HG02642 (cell line): ENCODE data around the gene CEP97.
"Not testable (repeated sequence)": the region's sequence is repeated elsewhere in the genome, so short reads cannot be mapped to it uniquely, and the experiment has no call there.

Experiments
- ATAC-seq: cut with Tn5 transposase; IDR thresholded peaks from one replicate; pipeline ENCODE4 v1.9.1; 2021; ENCODE audit warnings: mild to moderate bottlenecking; ENCODE audit not compliant: unreplicated experiment, poor library complexity

Gene CEP97

DNA sequence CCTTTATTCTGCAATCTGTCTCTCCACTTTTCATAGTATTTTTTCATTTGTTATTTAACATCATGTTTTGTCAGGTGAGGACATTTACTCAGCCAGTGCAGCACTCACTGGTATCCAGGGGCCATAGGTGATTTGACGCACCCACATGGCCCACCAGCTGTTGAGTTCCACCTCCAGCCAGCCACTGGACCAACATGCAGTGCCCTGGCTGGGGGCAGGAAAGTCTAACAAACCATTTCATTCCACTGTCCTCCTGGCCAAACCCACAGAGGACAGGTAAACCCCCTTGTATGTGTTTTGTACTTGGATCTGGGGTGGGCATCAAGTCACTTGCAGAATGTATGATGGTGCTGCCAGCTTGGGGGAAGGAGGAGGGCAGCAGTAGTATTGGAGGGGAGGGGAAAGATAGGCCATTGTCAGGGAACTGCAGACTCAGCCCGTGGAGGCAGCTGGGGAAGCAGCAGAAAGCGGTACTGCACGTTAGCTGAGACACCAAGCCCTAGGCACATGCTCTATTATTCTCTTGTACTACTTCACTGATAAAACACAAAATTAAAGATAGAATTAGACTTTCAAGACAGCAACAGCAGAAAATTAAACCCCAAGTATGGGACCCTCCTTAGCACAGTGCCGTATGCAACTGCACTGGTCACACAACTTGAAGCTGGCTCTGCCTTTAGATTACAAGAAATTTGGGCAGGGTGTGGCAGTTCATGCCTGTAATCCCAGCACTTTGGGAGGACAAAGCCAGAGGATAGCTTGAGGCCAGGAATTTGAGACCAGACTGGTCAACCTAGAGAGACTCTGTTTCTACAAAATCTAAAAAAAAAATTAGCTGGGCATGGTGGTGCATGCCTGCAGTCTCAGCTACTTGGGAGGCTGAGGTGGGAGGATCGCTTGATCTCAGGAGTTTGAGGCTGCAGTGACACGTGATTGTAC is 22.4 kb upstream of the CEP97 start:
- no peak for ATAC-seq

DNA sequence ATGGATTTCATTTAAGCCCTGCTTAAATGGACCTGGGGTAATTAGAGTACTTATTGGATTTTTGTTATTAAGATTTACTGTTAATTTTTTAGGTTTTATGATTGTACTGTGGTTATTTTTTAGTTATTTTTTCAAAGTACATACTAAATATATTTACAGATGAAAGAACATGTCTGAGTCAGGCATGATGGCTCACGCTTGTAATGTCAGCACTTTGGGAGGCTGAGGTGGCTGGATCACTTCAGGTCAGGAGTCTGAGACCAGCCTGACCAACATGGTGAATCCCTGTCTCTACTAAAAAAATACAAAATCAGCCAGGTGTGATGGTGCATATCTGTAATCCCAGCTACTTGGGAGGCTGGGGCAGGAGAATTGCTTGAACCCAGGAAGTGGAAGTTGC is 21.7 kb upstream of the CEP97 start:
- ATAC-seq = no peak

DNA sequence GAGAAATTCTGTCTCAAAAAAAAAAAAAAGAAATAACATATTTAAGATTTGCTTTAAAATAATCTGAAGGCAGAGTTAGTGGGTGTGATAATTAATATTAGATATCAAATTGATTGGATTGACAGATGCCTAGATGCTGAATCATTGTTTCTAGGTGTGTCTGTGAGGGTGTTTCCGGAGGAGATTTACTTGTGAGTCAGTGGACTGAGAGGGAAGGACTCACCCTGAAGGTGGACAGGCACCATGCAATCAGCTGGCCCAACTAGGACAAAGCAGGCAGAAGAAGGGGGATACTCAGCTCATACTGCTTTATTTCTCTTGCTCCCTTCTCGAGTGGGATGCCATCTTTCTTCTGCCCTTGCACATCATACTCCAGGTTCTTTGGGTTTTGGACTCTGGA is 21.2 kb upstream of the CEP97 start:
- ATAC-seq = no peak

DNA sequence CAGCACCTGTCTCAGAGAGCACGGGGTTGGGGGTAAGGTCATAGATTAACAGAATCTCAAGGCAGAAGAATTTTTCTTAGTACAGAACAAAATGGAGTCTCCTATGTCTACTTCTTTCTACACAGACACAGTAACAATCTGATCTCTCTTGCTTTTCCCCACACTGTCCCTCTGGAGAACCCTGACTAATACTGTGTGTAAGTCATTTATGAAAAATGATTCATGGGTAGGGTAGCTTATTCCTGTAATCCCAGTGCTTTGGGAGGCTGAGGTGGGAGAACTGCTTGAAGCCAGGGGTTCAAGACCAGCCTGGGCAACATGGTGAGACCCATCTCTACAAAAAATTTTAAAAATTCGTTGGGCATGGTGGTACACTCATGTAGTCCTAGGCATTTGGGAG is 19.8 kb upstream of the CEP97 start:
- ATAC-seq = not testable (repeated sequence)

DNA sequence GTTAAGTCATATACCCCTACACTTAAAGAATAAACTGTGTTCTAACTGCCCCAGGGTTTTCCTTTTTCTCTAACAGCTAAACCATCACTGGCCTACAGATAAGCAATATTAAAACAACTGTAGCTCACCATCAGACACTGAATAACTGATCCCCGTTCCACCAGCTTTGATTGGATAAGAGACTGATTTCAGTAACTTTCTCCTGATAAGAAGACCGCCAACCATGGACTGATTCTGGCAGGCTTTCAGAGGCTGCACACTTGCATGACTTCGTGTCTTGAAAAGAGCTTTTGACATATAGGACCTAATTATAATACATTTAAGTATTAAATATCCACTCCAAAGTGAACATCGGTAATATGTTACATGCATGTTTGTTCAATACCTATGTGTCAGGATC is 15.3 kb upstream of the CEP97 start:
- no peak for ATAC-seq

DNA sequence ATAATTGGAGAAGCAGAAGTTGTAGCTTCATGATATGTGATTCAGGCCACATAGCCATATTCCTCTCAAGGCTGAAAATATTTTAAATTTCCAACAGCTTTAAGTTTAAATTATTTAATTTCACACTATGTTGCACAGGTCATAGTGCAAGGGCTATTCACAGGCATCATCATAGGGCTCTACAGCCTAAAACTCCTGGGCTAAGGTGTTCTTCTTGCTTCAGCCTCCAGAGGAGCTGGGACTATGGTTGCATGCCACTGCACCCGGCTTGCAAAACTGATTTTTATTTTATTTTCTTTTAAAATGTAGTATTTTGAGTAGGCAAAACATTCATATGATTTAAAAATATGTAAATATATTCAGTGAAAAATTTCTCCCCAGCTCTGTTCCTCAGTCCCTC is 6.0 kb upstream of the CEP97 start:
- ATAC-seq = no peak

DNA sequence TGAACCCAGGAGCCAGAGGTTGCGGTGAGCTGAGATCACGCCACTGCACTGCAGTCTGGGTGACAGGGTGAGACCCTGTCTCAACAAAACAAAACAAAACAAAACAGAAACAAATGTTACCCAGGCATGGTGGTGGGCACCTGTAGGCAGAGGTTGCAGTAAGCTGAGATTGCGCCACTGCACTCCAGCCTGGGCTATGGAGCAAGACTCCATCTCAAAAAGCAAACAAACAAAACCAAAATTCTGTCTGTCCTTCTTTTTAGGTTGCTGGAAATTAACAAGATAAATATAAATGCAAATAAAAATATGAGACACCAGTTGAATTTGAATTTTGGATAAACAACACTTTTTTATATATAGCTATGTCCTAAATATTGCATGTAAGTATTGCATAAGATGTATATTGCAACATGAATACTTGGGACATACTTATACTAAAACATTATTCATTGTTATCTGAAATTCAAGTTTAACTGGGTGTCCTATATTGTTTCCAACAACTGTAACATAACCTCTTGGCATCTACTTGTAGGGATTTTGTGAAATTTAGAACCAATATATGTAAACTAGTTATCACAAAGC is 4.7 kb upstream of the CEP97 start:
- no peak for ATAC-seq

DNA sequence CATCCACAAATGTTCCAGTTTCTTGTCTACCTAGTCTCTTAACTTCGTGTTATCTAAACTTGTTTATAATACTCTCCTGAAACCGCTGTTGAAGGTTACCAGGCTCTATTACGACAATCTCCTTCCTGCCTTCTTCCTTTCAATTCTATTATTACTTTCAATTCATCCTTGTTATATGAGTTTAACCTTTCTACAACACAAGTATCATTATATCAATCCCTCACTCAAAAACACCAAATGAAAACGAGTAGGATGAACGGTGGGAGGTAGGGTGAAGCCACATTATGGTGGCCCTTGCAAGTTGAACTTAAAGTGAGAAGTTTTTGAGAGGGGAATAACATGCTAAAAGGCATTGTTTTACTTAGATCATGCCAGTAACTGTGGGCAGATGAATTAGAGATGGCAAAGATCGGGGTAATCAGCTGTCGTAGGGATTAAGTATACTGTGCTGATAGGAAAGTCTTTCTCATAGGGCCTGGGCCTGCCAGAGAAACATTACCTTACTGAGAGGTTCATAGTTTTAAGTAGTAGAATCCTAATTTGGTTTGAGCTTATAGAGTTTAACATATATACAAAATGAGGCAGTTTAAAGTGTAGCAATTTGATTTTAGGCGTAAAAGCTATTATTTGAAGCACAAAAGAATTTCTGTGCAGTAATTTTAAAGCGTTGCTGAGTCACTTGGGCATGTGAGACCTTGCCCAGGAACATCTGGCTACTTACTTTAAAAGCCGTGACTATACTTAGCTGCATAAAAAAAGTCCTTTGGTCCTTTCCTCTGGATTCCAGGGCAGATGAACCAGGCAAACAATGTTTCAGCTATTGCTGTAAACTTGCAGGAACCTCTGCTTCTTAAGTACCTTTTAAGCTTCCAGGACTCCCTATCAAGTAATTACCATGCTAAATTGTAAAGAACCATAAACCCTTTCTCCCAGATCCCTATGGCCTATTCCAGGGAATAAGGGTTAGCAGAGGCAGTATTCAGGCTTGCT is 3.3 kb upstream of the CEP97 start:
- ATAC-seq = no peak

DNA sequence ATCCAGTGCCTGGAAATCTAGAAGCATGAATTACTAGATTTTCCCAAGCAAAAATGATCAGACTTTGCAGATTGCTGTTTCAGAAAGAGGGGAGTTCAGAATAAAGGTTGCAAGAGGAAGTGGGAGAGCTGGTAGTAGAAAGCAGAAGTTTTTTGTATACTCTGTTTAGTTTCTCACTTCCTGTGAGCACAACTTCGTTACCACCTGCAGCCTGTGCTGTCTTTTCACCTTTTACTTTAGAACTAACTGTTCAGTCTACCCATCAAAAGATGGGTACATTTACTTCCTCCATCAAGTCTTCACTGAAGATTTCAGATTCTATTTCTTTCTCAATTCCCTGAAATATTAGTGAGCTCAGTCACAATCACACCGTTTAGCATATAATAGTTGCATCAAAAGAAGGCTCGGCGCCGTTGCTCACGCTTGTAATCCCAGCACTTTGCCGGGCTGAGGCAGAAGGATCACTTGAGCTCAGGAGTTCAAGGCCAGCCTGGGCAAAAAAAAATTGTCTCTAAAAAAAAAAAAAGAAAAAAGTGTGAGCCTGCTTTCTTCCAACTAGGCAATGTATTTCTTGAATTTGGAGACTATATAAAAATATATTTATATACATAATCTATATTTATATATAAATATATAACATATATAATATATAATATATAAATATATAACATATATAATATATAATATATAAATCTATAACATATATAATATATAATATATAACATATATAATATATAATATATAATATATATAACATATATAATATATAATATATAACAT is 1.8 kb upstream of the CEP97 start:
- peak; percentile 47 for ATAC-seq

DNA sequence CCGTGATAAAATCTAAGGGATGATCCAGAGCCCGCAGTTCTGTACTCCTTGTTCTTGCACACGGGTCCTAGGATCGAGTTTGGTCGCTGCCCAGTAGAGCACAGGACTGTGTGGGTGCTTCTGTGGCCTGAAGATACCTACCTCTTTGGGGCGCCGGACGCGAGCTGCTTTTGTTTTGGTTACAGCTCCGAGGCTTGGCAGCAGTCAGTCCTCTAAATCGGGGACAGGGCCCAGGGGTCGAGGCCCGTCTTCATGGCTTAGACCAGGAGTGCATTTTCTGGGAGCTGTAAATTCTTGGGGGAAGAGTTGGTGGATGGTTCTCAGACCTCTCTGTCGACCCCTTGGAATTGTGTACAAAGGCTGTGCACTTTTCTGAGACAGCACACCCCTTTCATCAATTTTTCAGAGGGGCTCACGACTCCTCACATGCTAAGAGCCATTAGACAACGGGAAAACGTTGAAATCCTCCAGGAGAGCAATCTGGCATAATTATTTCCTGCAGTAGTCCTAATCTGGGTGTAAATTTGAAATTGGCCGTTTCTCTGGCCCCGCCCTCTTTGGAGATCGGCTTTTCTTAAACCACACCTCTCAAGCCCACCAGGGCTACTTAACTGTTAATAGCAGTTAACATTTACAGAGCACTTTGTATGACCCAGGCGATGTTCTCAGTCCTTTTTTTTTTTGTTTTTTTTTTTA is 928 bp downstream of the CEP97 start:
- peak; percentile 19 for ATAC-seq

DNA sequence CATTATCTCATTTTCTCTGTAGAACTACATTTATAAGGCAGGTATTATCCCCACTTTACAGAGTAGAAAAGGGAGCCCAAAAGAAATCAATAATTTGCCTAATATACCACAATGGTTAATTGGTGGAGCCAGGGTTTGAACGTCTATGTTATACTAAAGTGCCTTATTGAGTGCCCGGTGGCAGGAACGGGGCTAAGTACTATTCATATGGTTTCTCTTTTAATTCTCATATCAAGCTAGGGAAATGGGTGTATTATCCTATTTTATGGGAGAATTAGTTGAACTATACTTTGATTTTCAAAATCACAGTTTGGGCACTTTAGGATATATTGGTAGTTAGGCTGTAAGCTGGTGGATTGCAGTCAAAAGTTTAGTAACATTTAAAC is 1.5 kb downstream of the CEP97 start:
- ATAC-seq = no peak

DNA sequence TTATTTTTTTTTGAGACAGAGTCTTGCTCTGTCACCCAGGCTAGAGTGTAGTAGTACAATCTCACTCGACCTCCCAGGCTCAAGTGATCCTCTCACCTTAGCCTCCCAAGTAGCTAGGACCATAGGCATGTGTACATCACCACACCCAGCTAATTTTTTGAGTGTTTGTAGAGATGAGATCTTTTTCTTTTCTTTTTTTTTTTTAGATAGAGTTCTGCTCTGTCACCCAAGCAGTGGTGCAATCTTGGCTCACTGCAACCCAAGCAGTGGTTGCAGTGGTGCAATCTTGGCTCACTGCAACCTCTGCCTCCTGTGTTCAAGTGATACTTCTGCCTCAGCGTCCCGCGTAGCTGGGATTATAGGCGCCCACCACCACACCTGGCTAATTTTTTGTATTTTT is 5.2 kb downstream of the CEP97 start:
- no peak for ATAC-seq

DNA sequence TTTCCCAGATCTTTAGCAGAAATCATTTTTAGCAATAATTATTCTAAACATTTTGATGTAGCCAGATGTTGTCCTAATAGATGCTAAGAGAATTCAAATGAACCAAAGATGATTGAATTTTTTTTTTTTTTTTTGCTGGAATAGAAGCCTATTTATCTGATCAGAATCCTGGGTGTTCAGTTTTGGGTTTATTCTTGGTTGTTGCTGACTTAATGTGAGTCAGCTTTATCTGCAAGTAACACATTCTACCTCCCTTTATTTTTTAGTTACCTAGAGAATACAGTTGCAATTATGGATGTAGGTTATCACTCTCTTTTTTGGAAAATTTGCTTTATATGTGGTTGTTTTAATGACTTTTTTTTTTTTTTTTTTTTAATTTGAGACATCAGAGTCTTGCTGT is 6.4 kb downstream of the CEP97 start:
- no peak for ATAC-seq

DNA sequence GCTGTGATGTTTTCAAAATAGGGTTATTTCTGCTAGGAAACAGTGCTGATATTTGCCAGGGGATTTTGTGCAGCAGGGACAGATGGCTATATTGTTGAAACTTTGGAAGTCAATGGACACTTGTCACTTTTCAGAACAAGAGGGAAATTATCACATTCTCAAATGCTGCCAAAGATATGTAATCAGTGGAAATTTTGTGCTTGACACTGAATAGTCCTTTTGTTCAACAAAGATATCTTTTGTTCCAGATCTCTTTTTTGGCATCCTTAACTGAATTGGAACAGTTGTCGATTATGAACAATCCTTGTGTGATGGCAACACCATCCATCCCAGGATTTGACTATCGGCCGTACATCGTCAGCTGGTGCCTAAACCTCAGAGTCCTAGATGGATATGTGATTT is 7.8 kb downstream of the CEP97 start:
- no peak for ATAC-seq

DNA sequence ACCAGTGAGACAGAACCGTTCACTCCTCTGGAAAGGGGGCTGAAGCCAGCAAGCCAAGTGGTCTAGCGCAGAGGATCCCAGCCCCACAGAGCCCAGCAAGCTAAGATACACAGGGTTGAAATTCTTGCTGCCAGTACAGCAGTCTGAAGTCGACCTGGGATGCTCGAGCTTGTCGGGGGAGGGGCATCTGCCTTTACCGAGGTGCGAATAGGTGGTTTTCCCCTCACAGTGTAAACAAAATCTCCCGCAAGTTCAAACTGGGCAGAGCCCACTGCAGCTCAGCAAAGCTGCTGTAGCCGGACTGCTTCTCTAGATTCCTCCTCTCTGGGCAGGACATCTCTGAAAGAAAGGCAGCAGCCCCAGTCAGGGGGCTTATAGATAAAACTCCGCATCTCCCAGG is 11.4 kb downstream of the CEP97 start:
- ATAC-seq = no peak

DNA sequence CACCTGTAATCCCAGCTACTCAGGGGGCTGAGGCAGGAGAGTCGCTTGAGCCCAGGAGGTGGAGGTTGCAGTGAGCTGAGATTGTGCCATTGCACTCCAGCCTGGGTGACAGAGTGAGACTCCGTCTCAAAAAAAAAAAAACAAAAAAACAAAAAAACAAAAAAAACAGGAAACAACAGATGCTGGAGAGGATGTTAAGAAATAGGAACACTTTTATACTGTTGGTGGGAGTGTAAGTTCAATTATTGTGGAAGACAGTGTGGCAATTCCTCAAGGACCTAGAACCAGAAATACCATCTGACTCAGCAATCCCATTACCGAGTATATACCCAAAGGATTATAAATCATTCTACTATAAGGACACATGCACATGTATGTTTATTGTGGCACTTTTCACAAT is 17.5 kb downstream of the CEP97 start:
- ATAC-seq = not testable (repeated sequence)

DNA sequence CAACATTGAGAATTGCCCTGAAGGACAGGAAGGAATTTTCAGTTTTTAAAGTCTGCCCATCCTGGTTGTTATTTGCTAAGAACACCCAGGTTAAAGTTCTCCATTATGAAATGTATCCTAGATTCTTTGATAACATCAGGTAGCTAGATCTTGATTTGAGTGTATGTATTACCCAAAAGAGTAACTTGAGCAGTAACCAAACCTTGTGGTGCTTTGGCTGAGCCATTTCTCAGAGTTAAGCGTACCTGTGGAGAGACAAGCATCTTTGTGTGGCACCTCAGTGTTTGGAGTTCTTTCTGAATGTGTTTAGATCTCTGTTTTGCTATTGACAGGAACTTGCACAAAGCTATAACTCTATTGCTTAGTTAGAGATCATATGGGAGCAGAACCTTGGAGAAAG is 20.4 kb downstream of the CEP97 start:
- no peak for ATAC-seq

DNA sequence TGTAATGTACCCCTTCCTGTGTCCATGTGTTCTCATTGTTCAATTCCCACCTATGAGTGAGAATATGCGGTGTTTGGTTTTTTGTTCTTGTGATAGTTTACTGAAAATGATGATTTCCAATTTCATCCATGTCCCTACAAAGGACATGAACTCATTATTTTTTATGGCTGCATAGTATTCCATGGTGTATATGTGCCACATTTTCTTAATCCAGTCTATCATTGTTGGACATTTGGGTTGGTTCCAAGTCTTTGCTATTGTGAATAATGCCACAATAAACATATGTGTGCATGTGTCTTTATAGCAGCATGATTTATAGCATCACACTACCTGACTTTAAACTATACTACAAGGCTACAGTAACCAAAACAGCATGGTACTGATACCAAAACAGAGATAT is 21.5 kb downstream of the CEP97 start:
- ATAC-seq = not testable (repeated sequence)

DNA sequence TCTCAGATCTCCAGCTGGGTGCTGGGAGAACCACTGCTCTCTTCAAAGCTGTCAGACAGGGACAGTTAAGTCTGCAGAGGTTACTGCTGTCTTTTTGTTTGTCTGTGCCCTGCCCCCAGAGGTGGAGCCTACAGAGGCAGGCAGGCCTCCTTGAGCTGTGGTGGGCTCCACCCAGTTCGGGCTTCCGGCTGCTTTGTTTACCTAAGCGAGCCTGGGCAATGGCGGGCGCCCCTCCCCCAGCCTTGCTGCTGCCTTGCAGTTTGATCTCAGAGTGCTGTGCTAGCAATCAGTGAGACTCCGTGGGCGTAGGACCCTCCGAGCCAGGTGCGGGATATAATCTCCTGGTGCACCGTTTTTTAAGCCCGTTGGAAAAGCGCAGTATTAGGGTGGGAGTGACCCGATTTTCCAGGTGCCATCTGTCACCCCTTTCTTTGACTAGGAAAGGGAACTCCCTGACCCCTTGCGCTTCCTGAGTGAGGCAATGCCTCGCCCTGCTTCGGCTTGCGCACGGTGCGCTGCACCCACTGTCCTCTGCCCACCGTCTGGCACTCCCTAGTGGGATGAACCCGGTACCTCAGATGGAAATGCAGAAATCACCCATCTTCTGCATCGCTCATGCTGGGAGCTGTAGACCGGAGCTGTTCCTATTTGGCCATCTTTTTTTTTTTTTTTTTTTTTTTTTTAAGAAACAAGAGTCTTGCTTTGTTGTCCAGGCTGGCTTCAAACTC is 29.1 kb downstream of the CEP97 start:
- ATAC-seq = not testable (repeated sequence)
